GM23248 (cell line): Measurements from ENCODE around the gene FKBP5. TPM values are rescaled to one million over a fixed set of nuclear protein-coding genes. Genes with fewer than 3 reads are reported as not detected.
"Not testable (repeated sequence)": the region's sequence is repeated elsewhere in the genome, so short reads cannot be mapped to it uniquely, and the experiment has no call there.

Source experiments
- DNase-seq: peaks from one replicate; pipeline ENCODE4 v3.0.0-alpha.2; 2015
- H2AFZ ChIP-seq: fragments of 200-600 bp; sonication (generic); 2 replicates; pipeline ENCODE4 v1.6.1; 2016; ENCODE audit warnings: antibody characterized with exemption
- H3F3A ChIP-seq: fragments of 200-600 bp; sonication (generic); 2 replicates; pipeline ENCODE4 v1.6.1; 2016; ENCODE audit warnings: mild to moderate bottlenecking, antibody characterized with exemption, mixed run types; ENCODE audit not compliant: insufficient read depth
- H3K27ac ChIP-seq: fragments of 200-600 bp; sonication (generic); 2 replicates; pipeline ENCODE4 v1.5.1; 2016; ENCODE audit warnings: mild to moderate bottlenecking
- H3K27me3 ChIP-seq: fragments of 200-600 bp; sonication (generic); replicated peaks from 2 replicates; pipeline ENCODE4 v1.6.1; 2016; ENCODE audit warnings: mild to moderate bottlenecking; ENCODE audit not compliant: insufficient read depth
- H3K36me3 ChIP-seq: fragments of 200-600 bp; sonication (generic); 2 replicates; pipeline ENCODE4 v1.6.1; 2016; ENCODE audit warnings: low read depth, mild to moderate bottlenecking
- H3K4me1 ChIP-seq: fragments of 200-600 bp; sonication (generic); 2 replicates; pipeline ENCODE4 v1.6.1; 2016; ENCODE audit warnings: mild to moderate bottlenecking; ENCODE audit not compliant: insufficient read depth
- H3K4me2 ChIP-seq: fragments of 200-600 bp; sonication (generic); one replicate; pipeline ENCODE4 v1.6.1; 2016; ENCODE audit warnings: mild to moderate bottlenecking; ENCODE audit not compliant: unreplicated experiment
- H3K4me3 ChIP-seq: fragments of 200-600 bp; sonication (generic); 2 replicates; pipeline ENCODE4 v1.5.1; 2016; ENCODE audit warnings: mild to moderate bottlenecking
- H3K79me2 ChIP-seq: fragments of 200-600 bp; sonication (generic); 2 replicates; pipeline ENCODE4 v1.6.1; 2016; ENCODE audit warnings: mild to moderate bottlenecking; ENCODE audit not compliant: insufficient read depth
- H3K9ac ChIP-seq: fragments of 200-600 bp; sonication (generic); 2 replicates; pipeline ENCODE4 v1.6.1; 2016; ENCODE audit warnings: mild to moderate bottlenecking
- H3K9me2 ChIP-seq: fragments of 200-600 bp; sonication (generic); 2 replicates; pipeline ENCODE4 v1.6.1; 2016; ENCODE audit warnings: mixed run types, mild to moderate bottlenecking, moderate library complexity; ENCODE audit not compliant: insufficient read depth
- H3K9me3 ChIP-seq: fragments of 200-600 bp; sonication (generic); one replicate; pipeline ENCODE4 v1.6.1; 2017; ENCODE audit warnings: low read depth
- H4K20me1 ChIP-seq: fragments of 200-600 bp; sonication (generic); 2 replicates; pipeline ENCODE4 v1.6.0; 2016; ENCODE audit not compliant: insufficient read depth
- EZH2 ChIP-seq: fragments of 200-600 bp; sonication (generic); IDR thresholded peaks from 2 replicates; pipeline ENCODE4 v1.6.1; 2018; ENCODE audit warnings: antibody characterized with exemption, mild to moderate bottlenecking; ENCODE audit not compliant: insufficient read depth, poor library complexity, severe bottlenecking
- EZH2phosphoT487 ChIP-seq: fragments of 200-600 bp; sonication (generic); IDR thresholded peaks from 2 replicates; pipeline ENCODE4 v1.6.1; 2018; ENCODE audit warnings: antibody characterized with exemption, moderate library complexity, mild to moderate bottlenecking, low read depth; ENCODE audit not compliant: insufficient read depth
- WGBS, 2 experiments: methylation state at CpG; one replicate each; pipeline ENCODE4 v1.1.6; 2015 to 2017; ENCODE audit warnings: low lambda C conversion rate in 2 of 2, low coverage in 1 of 2; ENCODE audit errors: missing lambda C conversion rate in 2 of 2; 5-methylcytosine and 5-hydroxymethylcytosine counted together
- in situ Hi-C: fragments of 300-500 bp; cut with MboI; formaldehyde crosslinking; loops from 2 replicates; pipeline ENCODE4 v1.15.0; 2020
- polyA plus RNA-seq: library from polyadenylated mRNA; unstranded; fragments of >200 nt; fragmentation: Nextera tagmentation; extraction: Ambion mirVana; gene quantifications from 2 replicates; pipeline ENCODE4 v1.2.1, GENCODE V29; 2016
- total RNA-seq: library from RNA; depleted of rRNA; stranded (reverse); fragments of >200 nt; shearing (Covaris generic); gene quantifications from 2 replicates; pipeline ENCODE4 v1.2.3, GENCODE V29; 2014

FKBP5 gene
- total and polyA plus RNA-seq, 2 experiments from 2014 or later, result 3.6 to 6.3 TPM

DNA sequence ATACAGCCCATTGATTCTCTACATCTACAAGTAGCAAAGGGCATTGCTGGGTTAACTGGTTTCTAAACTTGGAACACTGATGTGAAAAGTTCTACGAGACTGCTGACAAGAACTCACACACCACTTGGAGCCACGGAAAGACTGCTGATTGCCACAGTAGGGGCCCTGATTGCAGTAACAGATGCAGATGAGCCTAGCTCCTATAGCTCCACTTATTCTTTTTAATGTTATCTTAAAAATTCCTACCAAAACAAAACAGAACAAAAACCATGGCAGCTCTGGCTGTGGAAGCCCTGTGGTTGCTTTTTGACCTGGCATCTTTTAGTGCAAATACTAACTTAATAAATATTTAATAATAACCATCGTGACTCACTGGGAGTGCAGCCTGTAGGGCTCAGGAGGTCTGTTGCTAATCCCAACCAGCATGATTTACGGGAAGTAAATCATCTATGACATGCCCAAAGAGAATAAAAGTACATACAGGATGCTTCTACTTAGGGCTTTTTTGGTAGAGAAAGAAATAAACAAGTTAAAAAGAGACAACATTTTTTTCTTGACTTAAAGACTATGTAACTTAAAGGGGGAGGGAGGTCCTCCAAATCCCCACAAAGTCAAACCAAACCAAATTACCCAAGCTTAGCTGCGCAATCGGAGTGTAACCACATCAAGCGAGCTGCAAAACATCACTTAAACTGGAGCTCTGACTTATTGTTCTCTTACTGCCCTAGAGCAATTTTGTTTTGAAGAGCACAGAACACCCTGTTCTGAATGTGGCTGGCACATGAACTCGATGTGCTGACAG, 87.2 kb downstream of the FKBP5 start:
- Histone ChIP-seq H2AFZ (peak overlapping the region; percentile 2; the same call in 1 of the 2 replicates), H4K20me1 (no peaks in the 10 kb centered on the region), H3K27ac (peak overlapping the region; percentile 52), H3K9ac (peak overlapping the region; percentile 41), H3K27me3 (no peaks in the 10 kb centered on the region), H3K4me1 (peaks cover 47% of the 10 kb centered on the region), H3K9me3 (no peaks in the 10 kb centered on the region), H3K4me2 (peak overlapping the region; percentile 84), H3K36me3 (no peaks in the 10 kb centered on the region), H3F3A (peaks cover 39% of the 10 kb centered on the region), H3K9me2 (no peaks in the 10 kb centered on the region), H3K79me2 (no peaks in the 10 kb centered on the region), H3K4me3 (peak overlapping the region; percentile 45)
- 2% methylated on average over 8 of the region's 8 CpGs for WGBS, 2 experiments
- DNase-seq, result peak; percentile 81
- TF ChIP-seq EZH2phosphoT487 (no peak), EZH2 (no peak)
- in situ Hi-C loops, result no loop called here

DNA sequence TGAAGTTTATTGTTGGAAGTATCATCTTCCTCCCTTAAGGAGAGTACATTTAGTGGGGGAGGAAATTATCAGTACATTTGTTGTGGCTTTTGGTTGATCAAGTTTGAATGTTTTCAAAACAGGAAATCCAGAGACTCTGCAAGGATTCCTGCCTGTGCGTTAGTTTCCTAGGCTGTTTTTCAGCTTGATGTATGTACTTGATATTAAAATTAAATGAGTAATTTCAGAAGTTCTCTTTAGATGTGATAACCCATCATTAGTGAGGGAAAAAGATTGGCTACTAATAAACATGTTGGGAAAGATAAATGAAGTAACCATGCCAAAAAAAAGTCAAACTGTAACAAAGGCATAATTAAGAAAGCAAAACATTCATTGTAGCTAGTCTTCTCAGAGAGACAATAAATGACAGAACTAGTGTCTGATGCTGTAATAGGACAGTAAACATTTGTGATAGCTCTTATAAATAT, 88.0 kb downstream of the FKBP5 start:
- in situ Hi-C loops, result no loop called here
- H3K27ac ChIP-seq, result peak overlapping the region; percentile 52; the same call in 1 of the 2 replicates
- H3K9ac ChIP-seq, result peak overlapping the region; percentile 41; the same call in 1 of the 2 replicates
- TF ChIP-seq EZH2phosphoT487 (no peak), EZH2 (no peak)
- H3K4me1 ChIP-seq, result peaks cover 48% of the 10 kb centered on the region
- no peaks in the 10 kb centered on the region for H3K9me2 ChIP-seq
- H3K4me3 ChIP-seq, result peak overlapping the region; percentile 45
- no peaks in the 10 kb centered on the region for H3K79me2 ChIP-seq
- 34 to 58% methylated on average over 1 of the region's 1 CpG for WGBS, 2 experiments
- H3K36me3 ChIP-seq, result no peaks in the 10 kb centered on the region
- 0 out of 2 replicates have a peak overlapping the region, but pooled peaks have one; percentile 2 for H2AFZ ChIP-seq
- peaks cover 39% of the 10 kb centered on the region for H3F3A ChIP-seq
- H4K20me1 ChIP-seq, result no peaks in the 10 kb centered on the region
- H3K9me3 ChIP-seq, result no peaks in the 10 kb centered on the region
- H3K4me2 ChIP-seq, result peak overlapping the region; percentile 84
- DNase-seq, result no peak
- no peaks in the 10 kb centered on the region for H3K27me3 ChIP-seq

DNA sequence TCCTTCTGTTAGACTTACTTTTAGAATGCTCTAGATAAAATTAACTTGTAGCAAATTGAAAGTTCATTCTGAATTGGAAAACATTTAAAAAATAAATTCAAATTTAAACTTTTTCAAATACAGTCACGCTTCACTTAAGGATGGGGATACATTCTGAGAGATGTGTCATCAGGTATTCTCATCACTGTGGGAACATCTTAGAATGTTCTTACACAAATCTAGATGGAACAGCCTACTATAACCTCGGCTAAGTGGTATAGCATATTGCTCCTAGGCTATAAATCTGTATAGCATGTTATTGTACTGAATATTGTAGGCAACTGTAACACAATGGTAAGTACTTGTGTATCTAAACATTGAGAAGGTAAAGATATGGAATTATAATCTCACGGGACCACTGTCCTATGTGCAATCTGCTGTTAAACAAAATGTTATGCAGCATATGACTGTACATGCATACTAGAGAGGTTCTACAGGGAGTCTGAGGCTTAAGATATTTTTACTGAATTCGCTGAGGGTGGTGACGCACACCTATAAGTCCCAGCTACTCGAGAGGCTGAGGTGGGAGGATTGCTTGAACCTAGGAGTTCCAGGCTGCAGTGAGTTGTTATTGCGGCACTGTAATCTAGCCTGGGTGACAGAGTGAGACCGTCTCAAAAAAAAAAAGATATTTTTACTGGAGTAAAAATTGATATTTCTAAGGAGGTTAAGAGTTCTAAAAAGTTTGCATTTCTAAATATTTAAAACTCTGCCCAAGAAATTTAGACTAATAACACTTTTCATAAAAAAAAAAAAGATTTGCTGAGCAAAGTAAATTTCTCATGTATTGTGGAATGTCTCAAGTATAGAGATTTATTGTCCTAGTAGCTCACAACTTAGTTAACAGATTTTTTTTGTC, 88.7 kb downstream of the FKBP5 start:
- peaks cover 37% of the 10 kb centered on the region for H3F3A ChIP-seq
- 83 to 84% methylated on average over 8 of the region's 8 CpGs for WGBS, 2 experiments
- in situ Hi-C loops, result no loop called here
- no peaks in the 10 kb centered on the region for H3K9me2 ChIP-seq
- H2AFZ ChIP-seq, result no peak overlapping the region
- H3K27ac ChIP-seq, result no peak overlapping the region
- H4K20me1 ChIP-seq, result no peaks in the 10 kb centered on the region
- no peaks in the 10 kb centered on the region for H3K9me3 ChIP-seq
- no peaks in the 10 kb centered on the region for H3K36me3 ChIP-seq
- no peaks in the 10 kb centered on the region for H3K79me2 ChIP-seq
- H3K4me1 ChIP-seq, result peaks cover 46% of the 10 kb centered on the region
- TF ChIP-seq EZH2phosphoT487, result no peak
- TF ChIP-seq EZH2, result no peak
- H3K4me2 ChIP-seq, result no peak overlapping the region
- H3K27me3 ChIP-seq, result no peaks in the 10 kb centered on the region
- DNase-seq, result peak; percentile 35
- no peak overlapping the region for H3K4me3 ChIP-seq
- no peak overlapping the region for H3K9ac ChIP-seq

DNA sequence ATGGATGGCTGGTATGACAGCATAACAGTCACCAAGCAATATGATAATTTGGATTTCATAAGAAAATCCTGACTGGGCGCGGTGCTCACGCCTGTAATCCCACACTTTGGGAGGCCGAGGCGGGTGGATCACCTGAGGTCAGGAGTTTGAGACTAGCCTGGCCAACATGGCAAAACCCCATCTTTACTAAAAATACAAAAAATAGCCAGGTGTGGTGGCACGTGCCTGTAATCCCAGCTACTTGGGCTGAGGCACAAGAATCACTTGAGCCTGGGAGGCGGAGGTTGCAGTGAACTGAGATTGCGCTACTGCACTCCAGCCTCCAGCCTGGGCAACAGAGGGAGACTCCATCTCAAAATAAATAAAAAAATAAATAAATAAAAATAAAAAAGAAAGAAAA, 90.1 kb downstream of the FKBP5 start:
- H3K27me3 ChIP-seq, H2AFZ ChIP-seq, H3K27ac ChIP-seq, H3K9me3 ChIP-seq, in situ Hi-C loops, H3K9ac ChIP-seq, H4K20me1 ChIP-seq, DNase-seq, H3K9me2 ChIP-seq, H3K4me2 ChIP-seq, H3K4me3 ChIP-seq, H3K36me3 ChIP-seq, H3K79me2 ChIP-seq: not testable (repeated sequence)
- H3K4me1 ChIP-seq, result peaks cover 46% of the 10 kb centered on the region
- WGBS, 2 experiments, result 98 to 99% methylated on average over 8 of the region's 8 CpGs
- H3F3A ChIP-seq, result peaks cover 37% of the 10 kb centered on the region
